ENCODE data around the gene SUCLG1.

The SUCLG1 gene

DNA sequence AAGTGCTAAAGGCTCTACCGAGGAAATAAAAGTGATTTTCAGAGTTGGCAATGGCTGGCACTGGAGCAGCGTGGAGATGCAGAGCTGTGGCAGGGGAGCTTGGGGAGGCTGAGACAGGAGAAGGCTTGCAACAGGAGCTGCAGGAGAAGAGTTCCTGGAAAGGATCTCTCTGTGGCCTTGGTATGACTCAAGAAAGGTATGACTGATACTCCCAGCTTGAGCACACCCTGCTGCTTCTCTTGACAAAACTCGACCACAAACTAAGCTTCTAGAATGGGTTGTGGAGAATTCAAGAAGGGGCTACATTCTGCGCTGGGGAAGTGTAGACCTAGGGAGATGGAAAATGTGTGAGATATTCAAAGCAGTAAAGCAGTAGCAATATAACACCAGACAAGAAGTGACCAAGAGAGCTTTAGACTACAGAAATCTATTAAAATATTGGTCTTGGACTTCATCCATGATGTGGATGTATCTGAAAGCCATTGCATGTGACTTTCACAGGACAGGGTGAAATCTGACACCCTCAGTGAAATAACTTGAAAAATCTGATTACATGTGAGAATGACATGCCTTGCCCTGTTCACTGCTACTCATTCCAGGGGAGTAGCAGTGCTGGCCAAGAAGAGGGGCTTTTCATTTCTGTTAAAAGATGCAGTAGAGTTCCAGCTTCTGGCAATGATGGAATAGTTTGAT lies 41.5 kb downstream of the SUCLG1 start:
- TF ChIP-seq GATA3 (IDR thresholded peaks at IDR 0.05; ENCODE audit: low read depth, low read length): no peak
- TF ChIP-seq GATA2 (IDR thresholded peaks at IDR 0.05; ENCODE audit: low read depth, low read length): no peak

DNA sequence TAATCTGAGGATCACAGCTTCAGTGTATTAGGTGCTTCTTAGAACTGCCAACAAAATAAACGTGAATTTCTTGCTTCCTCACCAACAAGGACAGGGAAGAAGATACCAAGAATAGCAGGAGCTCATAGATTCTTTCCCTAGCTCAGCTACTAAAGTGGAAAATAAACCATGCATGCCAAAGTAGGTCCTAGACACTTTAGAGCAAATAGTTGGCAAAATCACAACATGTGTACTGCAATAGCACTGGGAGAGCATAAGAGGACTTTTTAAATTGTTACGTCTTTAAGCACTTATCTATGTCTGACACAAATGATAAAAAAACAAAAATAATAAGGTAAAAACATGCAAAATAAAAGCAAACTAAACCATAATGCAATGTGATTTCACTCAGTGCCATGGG lies 49.5 kb downstream of the SUCLG1 start:
- TF ChIP-seq GATA3 (IDR thresholded peaks at IDR 0.05; ENCODE audit: low read depth, low read length) (no peak), GATA2 (IDR thresholded peaks at IDR 0.05; ENCODE audit: low read depth, low read length) (no peak)

DNA sequence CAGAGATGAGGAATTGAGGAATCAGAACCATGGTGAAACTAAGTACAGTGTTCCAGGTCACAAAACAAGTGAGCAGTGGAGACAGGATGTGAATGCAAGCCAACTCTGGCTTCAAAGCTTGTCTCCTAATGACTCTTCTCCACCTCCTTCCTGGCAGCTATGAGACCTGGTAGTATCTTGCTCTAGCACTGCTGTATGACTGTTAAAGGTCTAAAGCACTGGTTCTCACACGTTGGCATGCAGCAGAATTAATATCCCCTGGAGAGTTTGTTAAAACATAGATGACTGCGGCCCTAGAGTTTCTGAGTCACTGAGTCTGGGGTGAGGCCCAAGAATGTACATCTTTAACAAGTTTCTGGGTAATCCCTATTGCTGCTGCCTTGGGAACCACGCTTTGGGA lies 63.3 kb downstream of the SUCLG1 start:
- TF ChIP-seq GATA2 (IDR thresholded peaks at IDR 0.05; ENCODE audit: low read depth, low read length): no peak
- TF ChIP-seq GATA3 (IDR thresholded peaks at IDR 0.05; ENCODE audit: low read depth, low read length): no peak

DNA sequence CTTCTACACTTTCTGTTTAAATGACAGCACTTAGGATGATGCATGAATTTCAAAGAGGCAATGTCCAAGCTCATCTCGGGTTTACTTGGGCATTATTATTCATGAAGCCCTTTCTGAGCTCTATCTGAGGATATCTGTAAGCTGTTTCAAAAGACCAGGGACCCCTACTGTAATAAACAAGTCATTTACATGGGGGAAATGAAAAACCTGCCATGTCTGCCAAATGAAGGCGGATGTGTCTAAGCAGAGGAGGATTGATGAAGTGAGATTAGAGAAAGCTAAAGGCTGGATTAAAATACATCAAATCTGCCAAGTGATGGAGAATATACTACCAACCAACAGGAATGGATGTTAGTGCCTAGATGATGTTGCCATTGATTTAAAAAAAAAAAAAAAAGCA lies 64.5 kb downstream of the SUCLG1 start:
- TF ChIP-seq GATA2 (IDR thresholded peaks at IDR 0.05; ENCODE audit: low read depth, low read length): no peak
- no peak for TF ChIP-seq GATA3 (IDR thresholded peaks at IDR 0.05; ENCODE audit: low read depth, low read length)

DNA sequence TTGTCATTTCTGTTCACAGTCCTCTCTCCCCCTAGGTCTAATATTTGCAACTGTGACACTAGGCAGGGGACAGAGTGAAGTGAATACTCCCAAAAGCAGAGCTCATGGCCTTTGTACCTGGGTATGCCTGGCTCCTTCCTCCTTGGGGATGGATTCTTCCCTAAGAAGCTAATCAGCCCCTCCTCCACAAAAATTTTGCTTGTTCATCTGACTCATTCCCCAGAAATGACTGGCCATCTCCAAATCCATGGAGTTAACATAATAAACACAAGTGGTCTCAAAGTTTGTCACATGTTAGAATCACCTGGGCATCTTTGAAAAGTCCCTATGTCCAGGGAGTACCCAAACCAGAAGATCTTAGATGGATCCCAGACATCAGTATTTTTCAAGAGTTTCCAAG lies 65.3 kb downstream of the SUCLG1 start:
- no peak for TF ChIP-seq GATA3 (IDR thresholded peaks at IDR 0.05; ENCODE audit: low read depth, low read length)
- no peak for TF ChIP-seq GATA2 (IDR thresholded peaks at IDR 0.05; ENCODE audit: low read depth, low read length)

DNA sequence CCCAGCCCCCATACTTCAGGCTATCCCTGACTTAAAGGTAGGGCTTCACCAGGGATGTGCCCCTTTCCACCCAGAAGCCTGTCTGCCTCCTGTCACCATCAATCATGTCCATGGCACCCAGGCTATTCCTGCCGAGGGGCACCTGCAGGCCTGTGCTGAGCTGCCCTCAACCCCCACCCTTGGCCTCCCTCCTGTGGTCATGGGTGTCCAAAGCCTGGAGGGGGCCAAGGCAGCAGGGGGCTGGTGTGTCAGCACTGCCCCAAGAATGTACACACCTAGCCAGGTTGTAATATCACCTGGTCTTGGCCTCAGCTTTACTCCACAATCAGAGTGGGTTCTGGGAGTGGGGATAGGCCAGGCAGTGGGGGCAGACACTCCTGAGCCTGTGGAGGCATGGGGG lies 69.3 kb downstream of the SUCLG1 start:
- TF ChIP-seq GATA3 (IDR thresholded peaks at IDR 0.05; ENCODE audit: low read depth, low read length) (no peak), GATA2 (IDR thresholded peaks at IDR 0.05; ENCODE audit: low read depth, low read length) (no peak)

DNA sequence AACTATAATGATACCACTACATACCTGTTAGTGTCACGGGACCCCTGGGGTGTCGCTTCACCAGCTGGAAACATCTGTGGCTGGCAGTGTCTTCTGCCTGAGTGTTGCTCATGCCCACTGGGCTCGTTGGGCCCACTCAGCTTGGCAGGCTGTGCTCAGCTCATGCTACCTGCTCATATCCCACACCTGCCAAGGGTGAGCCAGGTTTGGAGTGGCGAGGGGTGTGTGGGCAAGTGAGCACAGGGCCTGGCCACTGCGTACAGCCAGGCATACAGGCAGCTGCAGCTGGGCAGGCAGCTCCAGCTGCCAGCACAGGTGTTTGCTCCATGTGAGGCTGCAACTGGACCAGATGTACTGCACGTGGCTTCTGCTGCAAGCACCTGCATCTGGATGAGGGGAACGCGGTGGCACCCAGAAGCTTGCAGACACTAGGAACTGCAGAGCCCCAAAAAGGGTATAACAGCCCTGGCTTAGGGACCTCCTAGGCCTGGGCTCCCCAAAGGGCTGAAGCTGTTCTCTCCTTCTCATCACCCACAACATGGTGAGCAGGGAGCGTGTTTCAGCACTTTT lies 70.1 kb downstream of the SUCLG1 start:
- TF ChIP-seq GATA3 (IDR thresholded peaks at IDR 0.05; ENCODE audit: low read depth, low read length) (no peak), GATA2 (IDR thresholded peaks at IDR 0.05; ENCODE audit: low read depth, low read length) (no peak)

DNA sequence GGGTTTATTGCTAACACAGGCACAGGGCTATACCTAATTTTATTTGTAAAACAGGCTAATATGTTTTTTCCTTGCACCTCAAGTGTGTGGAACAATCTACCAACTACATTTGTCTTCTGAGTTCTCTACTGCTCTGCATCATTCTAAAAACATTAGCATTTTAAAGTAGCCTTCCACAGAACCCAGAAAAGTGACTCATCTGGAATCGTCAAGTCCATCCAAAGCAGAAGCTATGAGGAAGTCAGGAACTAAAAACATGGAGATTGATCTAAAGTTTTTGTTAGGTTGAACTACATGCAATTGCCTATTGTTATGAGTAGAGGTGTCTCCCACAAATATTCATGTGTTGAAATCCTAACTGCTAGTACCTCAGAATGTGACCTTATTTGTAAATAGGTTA lies 70.9 kb downstream of the SUCLG1 start:
- TF ChIP-seq GATA3 (IDR thresholded peaks at IDR 0.05; ENCODE audit: low read depth, low read length) (no peak), GATA2 (IDR thresholded peaks at IDR 0.05; ENCODE audit: low read depth, low read length) (no peak)

DNA sequence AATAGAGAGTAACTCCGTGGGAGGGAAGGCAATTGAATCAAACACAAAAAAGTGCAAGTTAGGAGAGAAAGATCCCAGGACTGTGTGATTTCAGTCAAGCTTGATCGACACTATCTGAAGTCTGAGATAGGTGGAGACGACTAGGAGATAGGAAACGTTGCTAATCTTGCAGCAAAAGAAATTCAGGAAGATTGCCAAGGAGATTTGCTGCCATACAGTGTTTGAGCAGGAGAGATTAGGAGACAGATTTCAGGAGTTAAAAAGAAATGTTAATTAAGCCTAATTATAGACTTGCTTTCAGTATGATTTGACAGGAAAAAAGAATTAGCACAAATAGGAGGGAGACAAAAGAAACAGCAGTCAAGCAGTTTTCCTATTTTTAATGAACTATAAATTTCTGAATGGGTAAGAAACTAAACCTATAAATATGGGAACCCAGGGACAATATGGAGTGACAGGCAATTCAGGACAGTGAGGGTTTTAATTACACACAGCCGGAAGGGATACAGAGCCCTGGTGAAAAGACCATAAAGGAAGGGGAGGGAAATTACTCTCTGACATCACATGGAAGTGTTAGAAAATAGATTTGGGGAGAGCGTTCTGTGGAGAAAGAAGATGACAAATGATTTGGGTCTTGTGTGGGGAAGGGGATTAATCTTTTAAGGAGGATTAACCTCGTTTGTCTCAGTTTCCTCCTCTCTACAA lies 72.6 kb downstream of the SUCLG1 start:
- TF ChIP-seq GATA3 (IDR thresholded peaks at IDR 0.05; ENCODE audit: low read depth, low read length) (no peak), GATA2 (IDR thresholded peaks at IDR 0.05; ENCODE audit: low read depth, low read length) (no peak)

DNA sequence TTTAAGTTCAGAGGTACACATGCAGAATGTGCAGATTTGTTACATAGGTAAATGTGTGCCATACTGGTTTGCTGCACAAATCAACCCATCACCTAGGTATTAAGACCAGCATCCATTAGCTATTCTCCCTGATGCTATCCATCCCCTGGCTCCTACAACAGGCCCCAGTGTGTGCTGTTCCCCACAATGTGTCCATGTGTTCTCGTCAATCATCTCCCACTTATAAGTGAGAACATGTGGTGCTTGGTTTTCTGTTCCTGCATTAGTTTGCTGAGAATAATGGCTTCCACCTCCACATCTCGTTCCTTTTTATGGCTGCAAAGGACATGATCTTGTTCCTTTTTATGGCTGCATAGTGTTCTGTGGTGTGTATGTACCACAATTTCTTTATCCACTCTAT lies 75.8 kb downstream of the SUCLG1 start:
- TF ChIP-seq GATA2 (IDR thresholded peaks at IDR 0.05; ENCODE audit: low read depth, low read length) (no peak), GATA3 (IDR thresholded peaks at IDR 0.05; ENCODE audit: low read depth, low read length) (no peak)

DNA sequence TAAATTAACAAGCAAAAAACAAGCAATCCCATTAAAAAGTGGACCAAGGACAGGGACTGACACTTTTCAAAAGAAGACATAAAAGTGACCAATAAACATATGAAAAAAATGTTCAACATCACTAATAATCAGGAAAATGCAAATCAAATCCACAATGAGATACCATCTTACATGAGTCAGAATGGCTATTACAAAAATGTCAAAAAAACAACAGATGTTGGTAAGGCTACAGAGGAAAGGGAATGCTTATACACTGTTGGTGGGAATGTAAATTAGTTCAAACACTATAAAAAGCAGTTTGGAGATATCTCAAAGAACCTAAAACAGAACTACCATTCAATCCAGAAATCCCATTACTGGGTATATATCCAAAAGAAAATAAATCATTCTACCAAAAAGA lies 78.2 kb downstream of the SUCLG1 start:
- TF ChIP-seq GATA3 (IDR thresholded peaks at IDR 0.05; ENCODE audit: low read depth, low read length) (no peak), GATA2 (IDR thresholded peaks at IDR 0.05; ENCODE audit: low read depth, low read length) (no peak)

DNA sequence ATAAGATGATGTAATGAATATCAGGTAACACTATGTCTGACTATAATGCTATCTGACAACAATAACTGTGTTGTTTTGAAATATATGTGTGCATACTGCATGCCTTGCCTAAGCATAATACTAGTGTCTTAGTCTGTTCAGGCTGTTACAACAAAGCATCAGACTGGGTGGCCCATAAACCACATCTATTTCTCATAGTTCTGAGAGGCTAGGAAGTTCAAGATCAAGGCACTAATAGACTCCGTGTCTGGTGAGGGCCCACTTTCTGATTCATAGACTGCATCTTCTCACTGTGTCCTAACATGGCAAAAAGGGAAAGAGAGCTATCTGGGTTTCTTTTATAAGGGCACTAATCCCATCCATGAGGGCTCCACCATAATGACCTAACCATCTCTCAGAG lies 80.1 kb downstream of the SUCLG1 start:
- TF ChIP-seq GATA3 (IDR thresholded peaks at IDR 0.05; ENCODE audit: low read depth, low read length) (no peak), GATA2 (IDR thresholded peaks at IDR 0.05; ENCODE audit: low read depth, low read length) (no peak)

DNA sequence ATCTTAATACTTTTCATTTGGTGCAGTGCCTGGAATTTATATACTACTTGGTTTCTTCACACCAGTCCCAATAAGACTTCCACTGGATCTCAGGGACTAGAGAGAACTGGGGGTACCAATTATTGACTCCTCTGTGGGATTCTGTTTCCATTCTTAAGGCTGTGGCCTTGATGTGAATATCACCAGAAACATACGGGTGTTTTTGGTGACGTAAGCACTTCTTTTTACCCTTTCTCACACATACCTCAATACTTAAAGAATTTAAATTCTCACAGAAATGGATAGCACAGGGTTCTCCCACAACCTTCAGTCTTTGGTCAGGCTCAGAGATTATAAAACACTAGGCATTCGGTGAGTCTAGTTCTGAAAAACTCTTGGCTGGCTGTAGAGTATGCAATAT lies 84.1 kb downstream of the SUCLG1 start:
- no peak for TF ChIP-seq GATA2 (IDR thresholded peaks at IDR 0.05; ENCODE audit: low read depth, low read length)
- no peak for TF ChIP-seq GATA3 (IDR thresholded peaks at IDR 0.05; ENCODE audit: low read depth, low read length)

DNA sequence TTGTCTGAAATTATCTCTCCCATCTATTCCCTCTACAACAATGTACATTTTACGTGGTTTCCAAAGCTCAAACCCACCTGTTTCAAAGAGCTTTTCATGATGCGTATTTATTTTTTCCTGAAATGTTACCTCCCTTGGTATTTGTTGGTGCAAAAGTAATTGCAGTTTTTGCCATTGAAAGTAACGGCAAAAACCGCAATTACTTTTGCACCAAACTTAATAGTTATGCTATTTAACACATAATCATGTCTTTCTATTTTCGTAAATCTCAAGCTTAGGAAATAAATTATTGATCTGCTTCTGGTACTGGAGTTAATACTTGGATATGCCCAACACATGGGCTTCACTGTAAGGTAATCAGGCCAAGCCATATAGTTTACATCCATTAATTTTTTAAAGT lies 85.2 kb downstream of the SUCLG1 start:
- TF ChIP-seq GATA3 (IDR thresholded peaks at IDR 0.05; ENCODE audit: low read depth, low read length): no peak
- TF ChIP-seq GATA2 (IDR thresholded peaks at IDR 0.05; ENCODE audit: low read depth, low read length): no peak

Data from SH-SY5Y (cell line).